ENCODE results near the gene KMT2C. TPM values are rescaled to one million over a fixed set of nuclear protein-coding genes. Genes with fewer than 3 reads are reported as not detected.

Gene KMT2C
- total and polyA plus RNA-seq, 2 of the 13 experiments (the other 11 are each of a cell fraction or from before 2014, with no cell fraction given) = 7.1 to 14.4 TPM

- FAIRE-seq (no peak), DNase-seq (ENCODE audit: low spot score) (no peak), ATAC-seq (no peak; the same call in 2 of the 3 replicates)
- in situ Hi-C loops (cut with HindIII; ENCODE audit: extremely low pct_ligation_motif_present, low pct_unique_long_range_greater_than_20kb) = no loop called here
- H3K4me1 ChIP-seq (ENCODE audit: insufficient read depth, low read length) = no peaks in the 10 kb centered on the region
- BruUV-seq (replicated peaks) = no TSS peak
- no peaks in the 10 kb centered on the region for H3K27me3 ChIP-seq (ENCODE audit: control insufficient read depth in 1 of 2, insufficient read depth in 2 of 2, low read length in 2 of 2)
- H2AFZ ChIP-seq (ENCODE audit: low read length) = no peak overlapping the region
- WGBS (ENCODE audit: low lambda C conversion rate) = 98% methylated on average over 14 of the region's 17 CpGs
- intact Hi-C loops (cut with micrococcal nuclease; ENCODE audit: unreplicated experiment) = no loop called here
- no peaks in the 10 kb centered on the region for H4K20me1 ChIP-seq (ENCODE audit: insufficient read depth, low read length)
- H3K9ac ChIP-seq (ENCODE audit: insufficient read depth, low read depth, low read length) = no peak overlapping the region
- H3K9me3 ChIP-seq (ENCODE audit: low read length) = no peaks in the 10 kb centered on the region
- CTCF ChIA-PET (ENCODE audit: low intra/inter-chr PET ratio, low total read pairs) = no interaction called here
- H3K36me3 ChIP-seq (replicated peaks in 1 of 2; ENCODE audit: control insufficient read depth in 1 of 2, insufficient read depth in 2 of 2, low read length in 2 of 2) = peaks cover 0 to 7% of the 10 kb centered on the region in 2 experiments; a peak in 2 of 5 replicates
- no peak overlapping the region for H3K4me2 ChIP-seq (ENCODE audit: low read depth, low read length)
- H3K27ac ChIP-seq (ENCODE audit: extremely low read length, insufficient read depth, low read length) = no peak overlapping the region
- no peaks in the 10 kb centered on the region for H3K79me2 ChIP-seq (ENCODE audit: insufficient read depth, low read length)
- TF ChIP-seq THAP11 (CRISPR knock-in tag; IDR thresholded peaks at IDR 0.05) = no peak
- no peak for TF ChIP-seq ZFP1 (CRISPR knock-in tag; IDR thresholded peaks at IDR 0.05)
- TF ChIP-seq E2F5 (CRISPR knock-in tag; conservative IDR thresholded peaks at IDR 0.05) = no peak
- no peak for TF ChIP-seq ZNF773 (CRISPR knock-in tag; IDR thresholded peaks at IDR 0.05; ENCODE audit: borderline replicate concordance)
- no peak for TF ChIP-seq ZNF768 (CRISPR knock-in tag; IDR thresholded peaks at IDR 0.05)
- TF ChIP-seq ARID5B (CRISPR knock-in tag; IDR thresholded peaks at IDR 0.05) = no peak
- POLR2A ChIA-PET = no interaction called here
- H3K4me3 ChIP-seq (replicated peaks in 1 of 3; ENCODE audit: insufficient read depth in 1 of 3, low read depth in 2 of 3, low read length in 3 of 3) = no peak overlapping the region
These were observed 327.9 kb downstream of the KMT2C start for GRCh38 chr7:152107945-152108344.
